GM12891 (cell line): Measurements from ENCODE around the gene CENPK. TPM values are rescaled to one million over a fixed set of nuclear protein-coding genes. Genes with fewer than 3 reads are reported as not detected.
"Not testable (repeated sequence)": the region's sequence is repeated elsewhere in the genome, so short reads cannot be mapped to it uniquely, and the experiment has no call there.

Experiments used
- DNase-seq: peaks from one replicate; pipeline ENCODE4 v3.0.0; 2011; ENCODE audit warnings: low spot score; ENCODE audit not compliant: insufficient read length
- FAIRE-seq: peaks from 2 replicates; lab custom pipeline; 2011; peaks lifted over from hg19 to GRCh38; lab: Jason Lieb, UNC
- PAX5 ChIP-seq: IDR thresholded peaks from 2 replicates; pipeline ENCODE4 v1.6.1; 2011; ENCODE audit warnings: low read length, moderate library complexity, mild to moderate bottlenecking; ENCODE audit not compliant: insufficient read depth, severe bottlenecking
- POLR2A ChIP-seq: IDR thresholded peaks from 2 replicates; pipeline ENCODE4 v1.6.1; 2011; ENCODE audit warnings: low read depth, low read length, control low read depth
- POLR2AphosphoS5 ChIP-seq: IDR thresholded peaks from 2 replicates; pipeline ENCODE4 v1.6.1; 2011; ENCODE audit warnings: low read depth, low read length, control low read depth
- POU2F2 ChIP-seq: IDR thresholded peaks from 2 replicates; pipeline ENCODE4 v1.6.1; 2011; ENCODE audit warnings: low read depth, mild to moderate bottlenecking, control low read depth, low read length, moderate library complexity
- SPI1 ChIP-seq: IDR thresholded peaks from 2 replicates; pipeline ENCODE4 v1.6.1; 2011; ENCODE audit warnings: low read depth, low read length, control low read depth
- TAF1 ChIP-seq: IDR thresholded peaks from 2 replicates; pipeline ENCODE4 v1.6.1; 2011; ENCODE audit warnings: low read depth, low read length, control low read depth
- polyA plus RNA-seq: library from polyadenylated mRNA; unstranded; fragments of >200 nt; gene quantifications from one replicate; pipeline ENCODE4 v1.2.1, GENCODE V29; 2012; ENCODE audit warnings: low read depth, missing spikeins, inconsistent platforms; ENCODE audit not compliant: missing spikeins

CENPK gene, protein sequence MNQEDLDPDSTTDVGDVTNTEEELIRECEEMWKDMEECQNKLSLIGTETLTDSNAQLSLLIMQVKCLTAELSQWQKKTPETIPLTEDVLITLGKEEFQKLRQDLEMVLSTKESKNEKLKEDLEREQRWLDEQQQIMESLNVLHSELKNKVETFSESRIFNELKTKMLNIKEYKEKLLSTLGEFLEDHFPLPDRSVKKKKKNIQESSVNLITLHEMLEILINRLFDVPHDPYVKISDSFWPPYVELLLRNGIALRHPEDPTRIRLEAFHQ
- 22.7 TPM for polyA plus RNA-seq

DNA sequence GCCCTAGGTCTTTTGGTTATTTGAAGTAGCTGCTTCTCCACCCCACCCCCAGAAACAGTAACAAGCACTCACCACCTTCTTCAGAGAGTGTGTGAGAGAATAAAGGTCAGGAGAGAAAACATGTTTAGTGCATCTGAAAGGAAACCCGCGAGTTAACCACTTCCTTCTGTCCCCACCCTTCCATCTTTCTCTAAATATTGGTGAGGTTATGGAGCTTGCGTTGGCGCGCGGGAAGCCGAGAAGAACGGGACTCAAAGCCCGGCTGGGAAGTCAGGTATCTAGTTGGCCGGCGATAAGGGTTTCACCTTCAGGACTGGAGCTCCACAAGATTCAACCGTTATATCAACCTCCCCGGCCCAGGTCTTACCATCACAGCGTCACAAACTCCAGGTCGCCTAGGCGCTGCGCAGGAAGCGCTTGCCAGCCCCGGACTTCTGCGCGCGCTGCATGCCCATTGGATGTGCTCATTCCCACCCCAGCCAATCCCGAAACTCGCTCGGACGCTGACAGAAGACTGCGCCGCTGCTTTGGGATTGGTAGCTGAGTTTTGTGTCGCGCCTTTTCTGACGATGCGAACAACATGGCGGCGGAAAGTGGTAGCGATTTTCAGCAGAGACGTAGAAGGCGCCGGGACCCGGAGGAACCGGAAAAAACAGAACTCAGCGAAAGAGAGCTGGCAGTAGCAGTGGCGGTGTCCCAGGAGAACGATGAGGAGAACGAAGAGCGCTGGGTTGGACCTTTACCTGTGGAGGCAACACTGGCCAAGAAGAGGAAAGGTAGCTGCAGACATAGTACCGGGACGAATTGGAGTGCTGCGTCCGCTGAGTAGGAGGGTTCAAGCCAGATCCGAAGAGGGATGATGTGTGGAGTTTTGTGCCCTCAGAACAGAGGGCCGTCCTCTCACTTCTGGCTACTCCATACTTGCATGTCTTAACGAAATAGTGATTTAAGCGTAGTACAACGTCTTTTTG lies at the start of gene CENPK, which contains the start of gene PPWD1:
Gene CENPK (minus strand): TSS at position 438 of the 971 bp plus-strand sequence. CDS start 8,261 bp downstream, outside the sequence.
Gene PPWD1 (plus strand): TSS at position 566 of the 971 bp plus-strand sequence. CDS start 15 bp downstream, at position 581.
- peak; percentile 60 for DNase-seq
- peak; percentile 96 for FAIRE-seq
- no peak for TF ChIP-seq SPI1
- peak; percentile 89 for TF ChIP-seq TAF1
- peak; percentile 65; the same call in 1 of the 2 replicates for TF ChIP-seq POU2F2
- TF ChIP-seq PAX5 = peak; percentile 2
- TF ChIP-seq POLR2AphosphoS5 = peak; percentile 83
- TF ChIP-seq POLR2A = peak; percentile 75

DNA sequence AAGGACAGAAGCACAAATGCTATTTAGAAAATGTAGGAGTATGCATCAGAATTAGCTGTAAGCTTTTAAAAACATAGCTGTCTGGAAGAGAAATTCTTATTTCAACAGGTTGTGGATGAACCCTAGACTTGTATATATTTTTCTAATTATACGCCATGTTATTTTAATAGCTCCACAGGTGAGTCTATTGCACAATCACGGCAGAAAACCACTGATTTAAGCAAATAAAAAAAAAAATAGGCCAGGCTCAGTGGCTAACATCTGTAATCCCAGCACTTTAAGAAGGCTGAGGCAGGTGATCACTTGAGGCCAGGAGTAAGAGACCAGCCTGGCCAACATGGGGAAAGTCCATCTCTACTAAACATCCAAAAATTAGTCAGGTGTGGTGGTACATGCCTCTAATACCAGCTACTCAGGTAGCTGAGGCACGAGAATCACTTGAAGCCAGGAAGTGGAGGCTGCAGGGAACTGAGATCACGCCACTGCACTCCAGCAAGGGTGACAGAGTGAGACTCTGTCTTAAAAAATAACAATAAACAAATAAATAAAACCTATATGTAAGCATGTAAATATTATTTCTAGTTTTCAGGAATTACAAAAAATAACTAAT lies 49.4 kb upstream of the CENPK start:
- no peak for FAIRE-seq
- DNase-seq = no peak
- TF ChIP-seq POLR2AphosphoS5 = no peak

DNA sequence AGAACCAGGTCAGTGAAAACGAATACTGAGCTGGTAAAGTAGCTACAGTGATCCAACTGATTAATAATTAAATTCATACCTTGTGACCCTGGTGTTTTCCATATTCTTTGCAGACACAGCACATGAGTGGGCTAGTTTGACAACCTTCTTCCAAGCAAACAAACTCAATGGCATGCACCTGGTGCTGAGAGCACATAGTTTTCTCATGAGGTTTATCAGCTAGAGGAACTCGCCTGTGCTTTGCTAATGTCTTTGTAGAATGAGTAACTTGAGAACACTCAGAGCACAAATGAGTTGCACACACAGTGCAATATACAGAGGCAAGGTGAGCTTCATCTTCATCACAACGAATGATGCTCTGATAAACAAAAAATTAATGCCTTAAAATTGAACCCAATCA lies 48.6 kb upstream of the CENPK start:
- no peak for FAIRE-seq
- TF ChIP-seq TAF1 (no peak), PAX5 (no peak), POLR2A (no peak), POLR2AphosphoS5 (no peak), SPI1 (no peak), POU2F2 (no peak)

DNA sequence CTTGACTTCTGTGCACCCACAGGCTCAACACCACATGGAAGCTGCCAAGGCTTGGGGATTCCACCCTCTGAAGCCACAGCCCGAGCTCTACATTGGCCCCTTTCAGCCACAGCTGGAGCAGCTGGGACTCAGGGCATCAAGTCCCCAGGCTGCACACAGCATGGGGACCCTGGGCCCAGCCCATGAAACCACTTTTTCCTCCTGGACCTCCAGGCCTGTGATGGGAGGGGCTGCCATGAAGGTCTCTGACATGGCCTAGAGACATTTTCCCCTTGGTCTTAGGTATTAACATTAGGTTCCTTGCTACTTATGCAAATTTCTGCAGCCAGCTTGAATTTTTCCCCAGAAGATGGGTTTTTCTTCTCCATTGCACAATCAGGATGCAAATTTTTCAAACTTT lies 38.8 kb upstream of the CENPK start:
- DNase-seq, FAIRE-seq: not testable (repeated sequence)

More for the DNA sequence above, 48.6 kb upstream of the CENPK start:
- no peak for DNase-seq

DNA sequence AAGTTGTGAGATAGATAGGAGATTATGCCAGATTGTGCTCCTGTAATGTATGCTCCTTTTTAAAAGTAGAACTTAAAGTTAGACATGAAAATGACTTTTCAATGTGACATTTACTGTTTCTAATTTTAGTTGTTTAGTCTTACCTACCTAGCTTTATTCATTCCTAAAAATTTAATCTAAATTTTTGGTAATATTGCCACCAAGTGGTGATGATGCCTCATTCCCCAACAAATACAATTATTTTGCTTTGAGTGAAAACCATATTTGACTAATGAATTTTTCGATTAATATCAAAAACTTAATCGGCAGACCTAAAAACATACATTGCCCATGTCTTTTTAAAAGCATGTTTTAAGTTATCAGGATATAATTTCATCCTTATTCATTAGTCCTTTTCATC lies 25.7 kb upstream of the CENPK start:
- no peak for DNase-seq

DNA sequence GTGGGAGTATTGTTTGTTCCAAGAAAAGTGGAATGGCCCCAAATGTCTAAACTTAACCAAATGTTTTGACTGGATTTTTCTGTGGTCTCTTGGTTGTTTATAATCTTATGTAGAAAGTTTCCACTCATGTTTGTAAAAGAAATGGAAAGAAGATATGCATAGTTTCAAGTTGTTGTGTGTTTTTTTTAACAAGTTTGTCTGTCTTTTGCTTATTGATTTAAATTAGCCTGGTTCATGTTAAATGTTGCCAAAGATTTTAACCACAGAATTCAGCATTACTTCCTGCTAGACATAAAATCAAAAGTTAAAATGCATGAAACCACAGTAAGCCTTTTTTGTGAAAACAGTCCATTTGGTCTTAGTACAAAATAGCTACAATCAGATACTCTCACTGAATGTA lies 14.2 kb upstream of the CENPK start:
- no peak for DNase-seq
- no peak for TF ChIP-seq TAF1
- TF ChIP-seq POU2F2 = no peak
- no peak for TF ChIP-seq PAX5
- TF ChIP-seq POLR2AphosphoS5 = no peak
- no peak for TF ChIP-seq SPI1
- FAIRE-seq = no peak

More for the DNA sequence above, 25.7 kb upstream of the CENPK start:
- no peak for TF ChIP-seq TAF1
- no peak for TF ChIP-seq PAX5
- no peak for TF ChIP-seq POU2F2
- TF ChIP-seq POLR2AphosphoS5 = no peak
- no peak for TF ChIP-seq POLR2A
- TF ChIP-seq SPI1 = no peak
- no peak for FAIRE-seq

DNA sequence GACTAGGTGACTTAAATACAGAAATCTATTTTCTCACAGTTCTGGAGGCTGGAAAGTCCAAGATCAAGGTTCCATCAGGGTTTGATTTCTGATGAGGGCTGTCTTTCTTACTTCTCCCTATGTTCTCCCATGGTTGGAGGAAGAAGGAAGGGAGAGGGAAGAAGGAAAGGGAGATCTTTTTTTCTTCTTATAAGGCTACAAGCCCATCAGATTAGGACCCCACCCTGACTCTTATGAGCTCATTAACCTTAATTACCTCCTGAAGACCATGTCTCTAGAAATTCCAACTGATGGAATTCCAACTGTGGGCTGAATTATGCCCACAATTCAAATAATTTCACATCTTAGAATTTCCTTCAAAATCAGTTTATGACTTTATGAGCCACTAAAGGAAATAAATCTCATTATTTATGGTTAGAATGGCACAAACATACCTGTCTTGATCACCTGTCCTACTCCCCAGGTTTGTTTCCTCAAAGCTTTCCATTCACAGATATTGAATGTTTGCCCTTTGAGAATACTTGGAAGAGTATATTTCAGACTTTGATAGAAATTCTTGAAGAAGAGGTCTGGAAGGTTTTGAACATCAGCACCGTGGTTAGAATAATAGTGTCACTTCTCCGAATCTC lies 7.7 kb upstream of the CENPK start:
- no peak for DNase-seq
- TF ChIP-seq SPI1 (no peak), POLR2AphosphoS5 (no peak), PAX5 (no peak), POLR2A (no peak), POU2F2 (no peak), TAF1 (no peak)
- FAIRE-seq = no peak

DNA sequence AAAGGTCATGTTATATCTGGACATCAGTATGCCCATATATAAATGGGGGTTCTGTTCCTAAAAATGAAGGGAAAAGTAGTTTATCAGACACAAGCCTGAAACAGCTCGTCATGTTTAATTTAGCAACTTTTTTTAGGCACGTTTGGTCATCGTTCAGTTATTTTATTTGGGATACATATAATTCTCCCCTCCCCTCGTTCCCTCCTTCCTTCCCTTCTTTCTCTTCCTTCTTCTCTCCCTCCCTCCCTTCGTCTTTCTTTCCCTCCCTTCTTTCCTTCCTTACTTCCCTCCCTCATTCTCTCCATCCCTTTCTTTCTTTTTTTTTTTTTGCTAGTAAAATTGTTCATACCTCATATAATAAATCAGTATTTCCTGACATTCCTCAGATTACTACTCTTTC lies 3.5 kb upstream of the CENPK start:
- no peak for TF ChIP-seq PAX5
- TF ChIP-seq TAF1 = no peak
- TF ChIP-seq POLR2AphosphoS5 = no peak
- TF ChIP-seq POLR2A = no peak
- no peak for TF ChIP-seq POU2F2
- TF ChIP-seq SPI1 = no peak
- FAIRE-seq (no peak), DNase-seq (no peak)

DNA sequence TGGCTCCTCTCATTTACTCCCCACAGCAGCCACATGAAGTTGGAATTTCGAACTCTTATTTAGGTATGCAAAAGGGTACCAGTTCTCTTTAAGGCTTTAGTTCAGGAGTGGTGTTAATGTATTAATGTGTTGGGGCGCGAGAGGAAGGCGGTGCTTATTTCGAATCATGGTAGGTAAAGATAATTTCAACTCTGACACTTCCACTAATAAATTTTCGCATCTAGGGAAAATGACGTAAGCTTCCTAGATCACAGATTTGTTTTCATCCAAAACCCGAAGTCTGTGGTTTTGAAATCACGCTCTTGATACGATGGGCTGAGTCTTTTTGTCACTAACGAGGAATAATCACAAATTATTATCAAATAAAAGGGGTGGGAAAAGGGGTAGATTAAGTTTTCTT lies 809 bp upstream of the CENPK start:
- FAIRE-seq (no peak), DNase-seq (no peak)
- no peak for TF ChIP-seq PAX5
- TF ChIP-seq TAF1 = no peak
- no peak for TF ChIP-seq POLR2AphosphoS5
- no peak for TF ChIP-seq SPI1
- no peak for TF ChIP-seq POU2F2
- TF ChIP-seq POLR2A = no peak
